ENCODE measurements around the gene ARID1B. TPM values are rescaled to one million over a fixed set of nuclear protein-coding genes. Genes with fewer than 3 reads are reported as not detected.

The ARID1B gene
- total RNA-seq, 2 donors from 2014 or later = 53.1 to 69.5 TPM

DNA sequence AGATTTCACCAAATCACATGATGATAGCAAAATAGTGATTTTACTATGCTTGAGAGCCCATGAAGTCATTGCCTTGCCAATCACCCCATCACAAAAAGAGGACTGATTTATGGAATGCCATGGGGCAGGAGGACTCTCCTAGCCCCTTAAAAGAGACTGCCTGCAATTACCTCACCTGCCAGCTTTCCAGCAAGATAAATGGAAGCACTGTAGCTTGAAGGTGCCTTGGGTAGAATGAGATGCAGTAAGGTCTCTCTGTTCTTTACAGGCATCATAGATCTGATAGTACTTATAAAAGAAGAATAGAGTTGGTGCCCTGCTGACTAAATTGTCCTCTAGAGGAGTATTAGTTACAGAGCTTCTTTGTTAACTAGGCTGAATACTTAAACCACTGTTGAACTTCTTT, 303.8 kb downstream of the ARID1B start:
- ATAC-seq (no peak), DNase-seq (ENCODE audit: low spot score in 2 of 2) (no peak)
- Mint-ChIP-seq H3K9me3 (no peaks in the 10 kb centered on the region), H3K36me3 (peaks cover 0 to 8% of the 10 kb centered on the region in 2 donors), H3K27ac (no peak overlapping the region)

- H3K27ac Mint-ChIP-seq = no peak overlapping the region
- DNase-seq (ENCODE audit: low spot score in 2 of 2) (no peak), ATAC-seq (no peak)
- H3K36me3 Mint-ChIP-seq = peaks cover 0 to 23% of the 10 kb centered on the region in 2 donors
- no peaks in the 10 kb centered on the region for H3K9me3 Mint-ChIP-seq
Measured at GRCh38 chr6:157083343-157083742, 306.2 kb downstream of the ARID1B start.

DNA sequence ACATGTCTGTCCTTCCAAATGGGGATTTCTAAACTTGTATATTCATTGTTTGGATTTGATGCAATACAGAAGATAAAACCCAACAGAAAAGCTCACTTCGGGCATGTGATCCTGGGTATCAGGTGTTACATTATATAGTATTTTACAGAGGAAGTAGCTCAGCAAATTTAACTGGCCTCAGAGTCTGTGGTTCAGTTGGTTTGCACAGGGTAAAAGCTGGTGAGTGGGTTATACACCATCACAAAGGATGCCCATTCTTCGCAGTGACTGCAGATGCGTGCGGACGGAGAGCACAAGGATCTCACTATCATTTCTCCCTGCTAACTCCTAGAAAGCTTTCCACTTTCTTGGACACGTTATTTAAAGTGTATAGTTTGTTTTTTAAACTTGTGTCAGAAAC, 309.5 kb downstream of the ARID1B start:
- DNase-seq (ENCODE audit: low spot score in 2 of 2) = no peak
- ATAC-seq = no peak
- no peak overlapping the region for H3K27ac Mint-ChIP-seq
- H3K9me3 Mint-ChIP-seq = no peaks in the 10 kb centered on the region
- peaks cover 0 to 23% of the 10 kb centered on the region in 2 donors for H3K36me3 Mint-ChIP-seq

DNA sequence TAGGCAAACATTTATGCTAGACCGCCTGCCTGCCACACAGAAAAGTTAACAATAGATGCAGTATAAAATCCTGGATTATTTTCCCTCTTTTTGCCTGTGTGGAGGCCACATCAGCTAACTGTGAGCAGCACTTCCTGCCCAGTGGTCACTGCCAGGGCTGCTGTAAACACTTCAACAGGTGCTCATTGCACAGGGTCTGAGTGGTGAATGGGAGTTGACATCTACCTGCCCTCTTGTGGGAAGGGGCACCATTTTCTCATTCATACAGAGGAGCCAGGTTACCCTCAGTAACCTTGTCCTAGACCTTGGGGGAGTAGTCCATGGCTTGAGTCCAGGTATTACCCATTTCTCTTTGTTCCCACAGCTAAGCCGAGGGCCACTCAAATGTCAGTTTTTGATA, 310.8 kb downstream of the ARID1B start:
- Mint-ChIP-seq H3K27ac (no peak overlapping the region), H3K36me3 (peaks cover 0 to 23% of the 10 kb centered on the region in 2 donors), H3K9me3 (no peaks in the 10 kb centered on the region)
- ATAC-seq (no peak), DNase-seq (ENCODE audit: low spot score in 2 of 2) (no peak)

DNA sequence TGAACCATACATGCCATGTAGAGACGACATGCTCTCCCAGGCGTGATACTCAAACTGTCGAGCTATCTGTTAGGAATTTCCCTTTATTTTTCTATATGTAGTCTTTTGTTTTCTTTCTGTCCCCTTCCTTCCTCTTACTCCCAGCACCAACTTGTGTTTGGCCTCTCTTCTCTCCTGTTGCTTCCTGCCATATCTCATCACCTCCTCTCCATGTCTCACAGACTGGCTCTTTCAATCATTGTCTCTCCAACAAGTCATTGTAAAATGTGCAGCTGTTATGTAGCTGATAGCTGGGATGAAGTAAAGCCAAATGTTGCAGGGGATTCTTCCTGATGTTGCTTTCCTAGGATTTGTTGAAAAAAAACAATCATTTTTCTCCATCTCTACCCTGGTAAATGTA, 311.7 kb downstream of the ARID1B start:
- Mint-ChIP-seq H3K36me3 (peaks cover 0 to 27% of the 10 kb centered on the region in 2 donors), H3K9me3 (no peaks in the 10 kb centered on the region), H3K27ac (no peak overlapping the region)
- ATAC-seq = no peak
- no peak for DNase-seq (ENCODE audit: low spot score in 2 of 2)

GRCh38 chr6:157089258-157089657, 312.1 kb downstream of the ARID1B start:
- ATAC-seq (no peak), DNase-seq (ENCODE audit: low spot score in 2 of 2) (no peak)
- Mint-ChIP-seq H3K36me3 (peaks cover 0 to 29% of the 10 kb centered on the region in 2 donors), H3K27ac (no peak overlapping the region), H3K9me3 (no peaks in the 10 kb centered on the region)

DNA sequence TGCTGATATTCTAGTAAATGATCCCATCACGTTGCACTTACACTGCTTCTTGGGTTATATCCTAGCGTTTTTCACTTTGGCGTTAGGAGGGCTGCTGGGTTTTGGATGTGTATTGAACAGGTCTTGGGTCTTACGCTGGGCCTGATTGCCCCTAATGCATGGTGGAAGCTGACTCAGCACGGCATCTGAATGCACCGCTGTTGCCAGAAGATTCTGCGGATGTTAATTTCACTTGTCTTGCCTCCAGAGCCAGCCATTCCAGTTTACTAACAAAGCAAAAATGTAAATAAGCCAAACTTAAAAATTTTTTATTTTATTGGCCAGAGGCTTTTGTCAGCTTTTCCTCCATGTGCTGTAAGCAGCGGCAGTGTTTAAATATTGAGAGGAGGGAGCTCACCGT, 312.7 kb downstream of the ARID1B start:
- Mint-ChIP-seq H3K27ac (no peak overlapping the region), H3K9me3 (no peaks in the 10 kb centered on the region), H3K36me3 (peaks cover 0 to 24% of the 10 kb centered on the region in 2 donors)
- no peak for ATAC-seq
- no peak for DNase-seq (ENCODE audit: low spot score in 2 of 2)

GRCh38 chr6:157090736-157091135, 313.6 kb downstream of the ARID1B start:
- H3K36me3 Mint-ChIP-seq = peaks cover 0 to 23% of the 10 kb centered on the region in 2 donors
- H3K9me3 Mint-ChIP-seq = no peaks in the 10 kb centered on the region
- ATAC-seq (no peak), DNase-seq (ENCODE audit: low spot score in 2 of 2) (no peak)
- no peak overlapping the region for H3K27ac Mint-ChIP-seq

DNA sequence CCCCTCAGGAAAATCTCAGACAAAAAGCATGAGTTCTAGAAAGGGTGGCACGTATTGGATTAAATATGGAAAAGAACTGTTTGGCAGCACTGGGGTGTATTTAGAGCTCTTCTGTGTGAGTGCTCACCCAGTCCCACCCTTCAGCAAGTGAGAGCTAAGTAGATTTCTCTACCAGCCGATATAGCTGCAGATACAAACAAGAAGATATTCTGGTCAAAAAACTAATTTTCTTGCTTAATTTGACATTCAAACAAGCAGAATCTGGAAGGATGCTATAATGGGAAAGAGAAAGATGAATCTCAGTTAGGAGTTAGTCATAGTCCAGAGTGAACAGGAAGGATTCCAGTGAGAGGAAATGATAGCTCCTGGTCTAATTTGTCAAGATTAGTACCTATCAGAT, 314.1 kb downstream of the ARID1B start:
- no peaks in the 10 kb centered on the region for H3K9me3 Mint-ChIP-seq
- H3K27ac Mint-ChIP-seq = no peak overlapping the region
- DNase-seq (ENCODE audit: low spot score in 2 of 2) = no peak
- no peak for ATAC-seq
- peaks cover 0 to 23% of the 10 kb centered on the region in 2 donors for H3K36me3 Mint-ChIP-seq

DNA sequence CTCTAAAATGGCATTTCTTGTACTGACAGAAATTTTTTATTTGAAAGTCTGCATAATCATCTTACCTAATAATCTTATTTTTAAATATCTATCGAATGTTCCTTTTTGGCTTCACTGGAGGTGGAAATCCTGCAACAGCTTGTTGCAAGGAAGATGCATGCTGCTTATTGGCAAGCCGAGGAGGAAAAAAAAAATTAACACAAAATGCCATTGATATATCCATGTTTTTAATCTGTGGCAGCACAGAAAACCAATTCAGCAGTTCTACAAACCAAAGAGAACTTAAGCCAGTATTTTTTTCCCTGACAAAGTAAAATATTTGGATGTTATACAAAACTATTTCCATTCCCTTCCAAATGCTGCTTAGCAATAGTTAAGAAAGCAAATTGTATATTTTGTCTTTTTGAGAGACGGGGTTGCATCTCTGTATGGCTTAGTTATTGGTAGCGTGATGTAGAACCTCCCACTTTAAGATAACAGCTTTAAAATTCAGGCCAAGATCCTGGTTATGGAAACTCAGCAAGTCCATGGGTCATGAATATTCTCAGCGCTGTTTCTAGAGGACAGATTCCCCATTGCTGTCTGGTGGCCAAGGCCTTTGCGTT, 314.8 kb downstream of the ARID1B start:
- H3K9me3 Mint-ChIP-seq = no peaks in the 10 kb centered on the region
- H3K36me3 Mint-ChIP-seq = peaks cover 0 to 17% of the 10 kb centered on the region in 2 donors
- ATAC-seq (no peak), DNase-seq (ENCODE audit: low spot score in 2 of 2) (no peak)
- no peak overlapping the region for H3K27ac Mint-ChIP-seq

DNA sequence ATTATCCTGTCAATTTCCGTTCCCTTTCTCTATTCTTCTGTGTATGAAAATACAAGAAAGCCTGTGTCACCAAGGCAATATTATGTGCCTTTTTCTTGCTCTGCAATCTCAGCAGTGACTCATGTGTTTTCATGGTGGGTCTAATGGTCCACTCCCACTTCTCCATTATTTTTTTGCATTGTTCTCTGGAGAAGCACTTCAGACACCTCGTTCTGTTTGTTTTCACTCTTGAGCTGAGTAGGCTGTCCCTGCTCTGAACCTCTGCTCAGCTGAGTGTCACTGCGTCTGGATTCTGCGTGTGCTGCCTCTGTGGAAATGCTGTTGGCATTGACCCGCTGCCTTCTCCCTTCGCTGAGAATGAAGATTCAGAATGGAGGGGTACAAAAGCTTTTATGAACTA, 315.6 kb downstream of the ARID1B start:
- DNase-seq (ENCODE audit: low spot score in 2 of 2) (no peak), ATAC-seq (no peak)
- no peaks in the 10 kb centered on the region for H3K9me3 Mint-ChIP-seq
- H3K27ac Mint-ChIP-seq = no peak overlapping the region
- peaks cover 0 to 9% of the 10 kb centered on the region in 2 donors for H3K36me3 Mint-ChIP-seq

GRCh38 chr6:157093536-157093935, 316.4 kb downstream of the ARID1B start:
- DNase-seq (ENCODE audit: low spot score in 2 of 2) (no peak), ATAC-seq (no peak)
- H3K27ac Mint-ChIP-seq = no peak overlapping the region
- peaks cover 0 to 7% of the 10 kb centered on the region in 2 donors for H3K36me3 Mint-ChIP-seq
- no peaks in the 10 kb centered on the region for H3K9me3 Mint-ChIP-seq

GRCh38 chr6:157094038-157094437, 316.9 kb downstream of the ARID1B start:
- Mint-ChIP-seq H3K9me3 (no peaks in the 10 kb centered on the region), H3K27ac (peak overlapping the region; percentile 2 to 3), H3K36me3 (peaks cover 0 to 7% of the 10 kb centered on the region in 2 donors)
- ATAC-seq (no peak), DNase-seq (ENCODE audit: low spot score in 2 of 2) (no peak)

DNA sequence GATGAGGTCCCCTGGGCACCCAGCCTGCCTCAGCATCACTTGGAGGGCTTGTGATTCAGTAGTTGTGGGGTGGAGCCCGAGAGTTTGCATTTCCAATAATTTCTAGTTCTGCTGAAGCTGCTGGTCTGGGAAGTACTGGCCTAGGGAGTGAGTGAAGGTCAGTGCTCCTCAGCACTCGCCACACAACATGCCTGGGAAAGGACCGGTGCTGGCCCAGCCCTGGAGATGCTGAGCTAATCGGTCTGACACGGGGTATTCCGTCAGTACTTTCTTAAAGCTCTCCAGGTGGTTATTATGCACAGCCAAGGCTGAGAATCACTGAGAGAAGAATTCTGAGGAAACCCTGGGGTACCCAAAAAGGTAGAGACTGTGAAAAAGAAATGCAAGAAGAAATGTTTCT, 317.9 kb downstream of the ARID1B start:
- DNase-seq (ENCODE audit: low spot score in 2 of 2) (no peak), ATAC-seq (no peak)
- H3K27ac Mint-ChIP-seq = peak overlapping the region in 1 of 2 donors; percentile 3
- H3K36me3 Mint-ChIP-seq = peaks cover 0 to 7% of the 10 kb centered on the region in 2 donors
- no peaks in the 10 kb centered on the region for H3K9me3 Mint-ChIP-seq

GRCh38 chr6:157095569-157095968, 318.4 kb downstream of the ARID1B start:
- no peaks in the 10 kb centered on the region for H3K9me3 Mint-ChIP-seq

GRCh38 chr6:157096105-157096504, 318.9 kb downstream of the ARID1B start:
- peaks cover 7 to 14% of the 10 kb centered on the region in 2 donors for H3K36me3 Mint-ChIP-seq
- H3K9me3 Mint-ChIP-seq = no peaks in the 10 kb centered on the region
- peak overlapping the region in 1 of 2 donors; percentile 51 for H3K27ac Mint-ChIP-seq
- ATAC-seq = no peak
- no peak for DNase-seq (ENCODE audit: low spot score in 2 of 2)

More at GRCh38 chr6:157095569-157095968, 318.4 kb downstream of the ARID1B start:
- ATAC-seq (no peak), DNase-seq (ENCODE audit: low spot score in 2 of 2) (no peak)
- H3K27ac Mint-ChIP-seq = no peak overlapping the region
- H3K36me3 Mint-ChIP-seq = peaks cover 2 to 9% of the 10 kb centered on the region in 2 donors

DNA sequence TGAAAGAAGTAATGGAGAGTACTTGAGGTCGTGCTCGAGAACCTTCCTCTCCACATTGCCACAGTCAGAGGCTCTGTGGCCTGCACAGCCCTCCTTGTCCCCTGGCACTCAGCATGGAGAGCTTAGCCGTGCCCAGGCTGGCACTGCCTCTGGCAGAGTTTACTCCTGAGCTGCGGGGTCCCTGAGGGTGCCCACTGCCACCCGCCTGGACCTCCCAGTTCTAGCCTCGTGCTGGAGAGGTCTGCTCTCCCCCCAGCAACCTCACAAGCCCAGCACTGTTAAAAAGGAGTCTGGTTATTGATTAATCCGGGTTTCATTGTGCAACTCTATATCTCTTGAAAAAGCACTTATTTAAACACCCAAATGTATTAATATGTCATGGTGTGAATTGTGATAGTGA, 319.3 kb downstream of the ARID1B start:
- H3K36me3 Mint-ChIP-seq = peaks cover 8 to 14% of the 10 kb centered on the region in 2 donors
- no peaks in the 10 kb centered on the region for H3K9me3 Mint-ChIP-seq
- ATAC-seq (no peak), DNase-seq (ENCODE audit: low spot score in 2 of 2) (no peak)
- H3K27ac Mint-ChIP-seq = peak overlapping the region in 1 of 2 donors; percentile 51

DNA sequence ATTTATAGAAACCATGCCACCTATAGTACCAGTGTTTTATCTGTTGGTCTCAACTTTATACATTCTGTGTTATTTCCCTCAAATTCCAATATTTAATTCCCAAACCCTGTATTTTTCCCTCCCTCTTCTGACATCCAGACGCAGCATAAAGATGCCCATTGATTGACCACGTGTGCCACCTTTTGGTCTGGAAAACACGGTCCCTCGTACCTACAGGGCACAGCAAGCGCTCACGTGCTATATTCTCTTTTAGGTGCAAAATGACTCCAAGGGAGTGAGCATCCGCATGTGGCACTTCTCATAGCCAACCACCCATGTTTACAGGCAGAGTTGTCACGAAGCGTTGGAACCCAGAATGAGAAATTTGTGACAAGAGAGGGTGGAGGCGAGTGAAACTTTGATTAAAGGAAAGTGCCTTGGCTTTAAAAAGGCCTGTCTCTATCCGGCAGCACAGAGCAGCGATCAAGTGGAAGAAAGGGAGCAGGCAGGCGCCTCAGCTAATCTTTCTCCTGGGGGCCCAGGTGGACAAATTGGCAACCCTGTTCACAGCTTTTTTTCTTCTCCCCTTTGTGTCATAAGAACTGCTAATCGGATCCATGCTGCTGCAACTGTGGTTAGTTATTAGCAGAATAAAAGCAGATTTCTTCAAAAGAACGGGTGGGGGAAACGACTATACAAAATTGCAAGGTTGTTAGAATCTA, 320.2 kb downstream of the ARID1B start:
- ATAC-seq (no peak), DNase-seq (ENCODE audit: low spot score in 2 of 2) (no peak)
- Mint-ChIP-seq H3K36me3 (peaks cover 8 to 14% of the 10 kb centered on the region in 2 donors), H3K27ac (no peak overlapping the region), H3K9me3 (no peaks in the 10 kb centered on the region)
